ENCODE results near the gene DOCK10.
"Not testable (repeated sequence)": the region's sequence is repeated elsewhere in the genome, so short reads cannot be mapped to it uniquely, and the experiment has no call there.

Gene DOCK10

DNA sequence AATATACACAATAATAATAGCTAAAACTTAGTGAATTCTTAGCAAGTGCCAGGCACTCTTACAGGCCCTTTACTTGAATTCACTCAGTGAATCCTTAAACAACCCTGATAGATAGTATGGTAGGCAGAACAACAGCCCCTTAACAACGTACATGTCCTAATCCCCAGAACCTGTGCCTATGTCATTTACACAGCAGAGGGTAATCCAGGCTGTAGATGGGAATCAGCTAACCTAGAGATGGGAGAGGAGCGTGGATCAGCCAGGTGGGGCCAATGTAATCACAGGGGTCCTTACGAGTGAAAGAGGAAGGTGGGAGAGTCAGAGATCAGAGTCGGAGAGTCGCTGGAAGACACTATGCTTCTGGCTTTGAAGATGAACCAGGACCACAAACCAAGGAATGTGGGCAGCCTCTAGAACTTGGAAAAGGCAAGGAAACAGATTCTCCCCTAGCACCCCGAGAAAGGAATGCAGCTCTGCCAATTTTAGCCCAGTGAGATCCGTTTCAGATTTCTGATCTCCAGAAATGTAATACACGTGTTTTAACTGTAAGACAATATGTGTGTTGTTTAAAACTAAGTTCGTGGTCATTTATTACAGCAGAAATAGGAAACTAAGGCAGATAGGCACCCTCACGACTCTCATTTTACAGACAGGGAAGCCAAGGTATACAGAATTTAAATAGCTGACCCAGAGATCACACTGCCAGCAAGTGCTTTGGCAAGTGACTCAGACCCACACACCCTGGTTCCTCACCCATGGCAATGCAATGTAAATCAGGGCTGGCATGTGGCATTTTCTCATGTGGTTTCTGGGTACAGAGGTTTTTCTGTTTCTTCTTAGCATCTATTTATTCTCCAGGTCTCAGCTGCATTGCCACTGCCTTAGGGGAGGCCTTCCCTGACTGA lies 68.9 kb downstream of the DOCK10 start:
- peak; percentile 25 for DNase-seq

DNA sequence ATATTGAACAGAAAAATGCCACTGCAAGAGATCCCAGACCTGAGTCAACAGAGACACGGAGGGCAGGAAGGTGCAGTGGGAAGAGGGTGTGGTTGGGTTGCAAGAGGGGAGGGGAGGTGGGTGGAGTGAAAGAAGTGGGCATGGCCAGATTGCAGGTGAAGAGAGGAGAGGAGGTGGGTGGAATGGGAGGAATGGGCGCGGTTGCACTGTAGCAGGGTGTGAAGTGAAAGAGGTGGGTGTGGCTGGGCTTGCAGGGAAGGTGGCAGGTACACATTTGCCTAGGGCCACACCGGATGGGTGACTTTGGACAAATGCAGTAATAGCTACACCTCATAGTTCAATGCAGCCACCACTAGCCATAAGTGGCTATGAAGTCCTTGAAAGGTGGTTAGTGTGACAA lies 71.1 kb downstream of the DOCK10 start:
- peak; percentile 28 for DNase-seq

DNA sequence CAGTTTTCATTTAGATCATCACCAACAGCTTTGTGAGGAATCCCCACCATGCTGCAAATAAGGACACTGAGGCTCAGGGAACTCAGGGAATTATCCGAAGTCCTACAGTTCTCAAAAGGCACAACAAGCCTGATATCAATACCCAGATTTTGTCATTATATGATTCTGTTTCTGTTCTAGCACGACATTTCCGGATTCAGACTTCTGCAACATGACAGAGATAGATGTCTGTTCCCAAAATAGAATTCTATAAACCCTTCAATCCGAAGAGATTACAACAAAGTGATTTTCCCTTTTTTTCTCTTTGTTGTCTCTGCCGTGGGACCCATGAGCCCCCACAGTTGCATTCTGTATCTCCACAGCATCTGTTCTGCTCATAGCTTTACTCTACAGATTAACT lies 72.0 kb downstream of the DOCK10 start:
- DNase-seq: no peak

DNA sequence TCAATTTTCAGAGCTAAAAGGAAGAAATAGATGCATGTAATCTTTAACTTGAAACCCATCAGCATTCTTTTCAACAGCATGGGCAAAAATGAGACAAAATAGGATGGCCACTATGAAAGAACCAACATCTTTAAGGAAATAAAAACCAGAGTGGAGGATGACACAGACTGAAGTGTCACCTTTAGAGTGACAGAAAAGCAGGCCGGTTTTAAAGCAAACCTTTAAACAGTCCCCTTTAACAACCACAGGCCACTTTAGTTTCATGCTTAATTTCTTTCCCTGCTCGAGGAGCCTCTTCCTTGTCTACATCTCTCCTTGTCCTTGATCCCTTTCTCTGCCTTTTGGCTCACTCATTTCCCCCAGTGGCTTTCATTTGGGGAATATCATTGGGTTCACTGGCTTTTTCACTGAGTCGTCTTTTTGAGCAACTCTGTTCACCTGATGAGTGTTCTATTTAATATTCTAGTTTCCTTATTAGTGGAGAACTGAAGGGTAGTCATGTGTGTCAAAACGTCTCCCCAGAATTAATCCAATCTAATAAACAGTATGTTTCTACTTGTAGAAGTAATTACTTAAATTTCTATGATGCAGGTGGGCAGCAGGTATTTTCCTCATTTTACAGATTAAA lies 72.5 kb downstream of the DOCK10 start:
- DNase-seq: no peak

DNA sequence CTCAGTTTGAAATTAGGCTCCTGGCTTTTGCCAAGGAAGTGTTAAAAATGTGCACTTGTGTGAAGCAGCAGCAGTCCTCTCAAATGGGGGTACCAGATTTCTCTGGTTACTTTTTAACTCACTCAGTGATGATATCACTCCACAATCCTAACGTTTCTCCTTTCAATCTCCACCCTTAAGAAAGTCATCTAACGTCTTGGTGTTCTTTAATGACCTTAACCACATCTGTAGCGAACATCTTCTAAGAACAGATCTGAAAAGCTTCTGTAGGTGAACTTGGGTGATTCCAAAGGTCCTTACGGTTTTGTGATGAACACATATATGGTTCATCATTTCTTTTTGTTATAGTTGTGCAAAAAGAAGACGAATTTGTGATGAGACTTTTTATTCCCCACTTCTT lies 73.2 kb downstream of the DOCK10 start:
- DNase-seq: no peak

DNA sequence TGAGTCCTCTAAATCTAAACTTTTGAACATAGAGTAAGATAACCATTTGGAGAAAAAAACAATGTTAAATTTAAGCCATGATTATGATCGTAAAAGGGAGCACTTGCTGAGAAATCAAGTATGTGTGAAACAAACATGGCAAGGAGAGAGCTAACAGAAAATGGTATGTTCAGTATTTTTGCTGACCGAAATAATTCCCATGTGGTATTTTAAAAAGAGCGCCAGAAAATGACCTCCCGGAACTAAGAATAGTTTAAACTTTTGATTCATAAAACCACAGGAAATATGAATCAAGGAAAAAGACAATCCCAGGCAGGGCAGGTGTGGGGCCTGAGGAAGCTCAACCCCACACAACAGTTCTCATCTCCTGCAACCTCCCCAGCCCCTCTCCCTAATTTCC lies 74.2 kb downstream of the DOCK10 start:
- no peak for DNase-seq

DNA sequence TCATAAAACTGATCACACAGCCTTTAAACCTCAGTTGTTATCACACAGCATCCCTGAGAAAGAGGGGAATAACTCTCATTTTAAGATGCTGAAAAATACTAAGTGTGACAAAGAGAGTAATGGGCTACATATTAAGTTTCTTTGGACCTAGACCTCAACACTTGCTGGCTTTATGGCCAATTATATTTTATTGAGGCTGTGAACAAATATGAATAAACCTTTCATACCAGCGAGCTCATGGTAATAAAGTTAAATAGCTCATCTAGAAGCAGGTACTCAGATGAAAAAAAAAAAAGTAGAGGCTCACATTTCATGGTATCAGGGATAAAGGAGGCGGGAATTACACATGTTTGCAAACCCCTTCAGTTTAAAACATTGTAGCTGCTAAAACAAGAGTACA lies 75.7 kb downstream of the DOCK10 start:
- DNase-seq: no peak

DNA sequence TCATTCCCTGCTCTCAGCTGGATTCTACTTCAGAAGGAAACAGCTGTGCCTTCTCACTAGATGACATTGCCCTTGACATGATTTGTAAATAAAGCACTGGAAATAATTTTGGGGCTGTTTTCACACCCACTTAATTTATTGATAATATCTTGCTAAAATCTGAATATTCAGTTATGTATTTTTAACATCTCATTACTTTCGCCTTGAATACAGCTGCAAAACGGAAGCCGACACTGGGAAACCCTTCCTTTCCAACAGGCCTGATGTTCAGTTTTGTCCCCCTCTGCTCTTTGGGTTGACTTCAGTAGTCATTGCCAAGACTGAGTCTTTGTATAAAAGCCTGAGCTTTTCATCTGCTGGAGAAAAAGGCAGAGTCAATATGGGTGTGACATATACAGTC lies 82.7 kb downstream of the DOCK10 start:
- no peak for DNase-seq

DNA sequence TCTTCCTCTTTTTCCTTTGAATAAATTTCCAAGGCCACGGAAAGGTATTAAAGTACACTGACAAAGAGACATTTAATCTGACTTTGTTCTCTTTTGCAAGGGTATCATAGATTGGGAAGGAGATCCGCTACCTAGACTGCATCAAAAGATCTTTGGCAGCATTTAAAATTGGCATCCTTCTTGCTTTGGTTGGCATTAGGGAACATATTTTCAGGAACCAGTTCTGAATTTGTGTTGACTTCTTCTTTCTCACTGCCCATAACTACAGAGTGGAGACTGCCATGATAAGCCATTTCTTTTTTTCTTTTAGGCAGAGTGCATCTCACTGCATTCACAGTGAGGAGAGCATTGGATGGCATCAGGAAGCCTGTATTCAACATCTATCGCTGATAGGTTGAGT lies 83.4 kb downstream of the DOCK10 start:
- DNase-seq: no peak

DNA sequence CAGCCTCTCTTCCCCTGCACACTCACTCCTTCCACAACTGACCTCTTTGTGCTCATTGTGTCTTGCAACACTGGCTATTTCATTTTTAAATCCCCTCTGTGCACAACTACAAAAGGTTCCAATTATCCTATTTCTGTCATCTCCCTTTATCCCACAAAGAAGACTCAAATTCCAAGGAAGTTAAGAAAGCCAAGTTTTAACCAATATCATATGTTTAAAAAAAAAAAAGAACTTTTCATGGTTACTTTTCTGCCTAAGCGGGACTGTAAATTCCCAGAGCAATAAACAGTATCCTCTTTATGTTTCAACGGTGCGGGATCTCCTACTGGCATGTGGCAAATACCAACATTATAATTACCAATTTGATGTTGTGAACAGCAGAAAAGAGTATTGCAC lies 83.8 kb downstream of the DOCK10 start:
- no peak for DNase-seq

DNA sequence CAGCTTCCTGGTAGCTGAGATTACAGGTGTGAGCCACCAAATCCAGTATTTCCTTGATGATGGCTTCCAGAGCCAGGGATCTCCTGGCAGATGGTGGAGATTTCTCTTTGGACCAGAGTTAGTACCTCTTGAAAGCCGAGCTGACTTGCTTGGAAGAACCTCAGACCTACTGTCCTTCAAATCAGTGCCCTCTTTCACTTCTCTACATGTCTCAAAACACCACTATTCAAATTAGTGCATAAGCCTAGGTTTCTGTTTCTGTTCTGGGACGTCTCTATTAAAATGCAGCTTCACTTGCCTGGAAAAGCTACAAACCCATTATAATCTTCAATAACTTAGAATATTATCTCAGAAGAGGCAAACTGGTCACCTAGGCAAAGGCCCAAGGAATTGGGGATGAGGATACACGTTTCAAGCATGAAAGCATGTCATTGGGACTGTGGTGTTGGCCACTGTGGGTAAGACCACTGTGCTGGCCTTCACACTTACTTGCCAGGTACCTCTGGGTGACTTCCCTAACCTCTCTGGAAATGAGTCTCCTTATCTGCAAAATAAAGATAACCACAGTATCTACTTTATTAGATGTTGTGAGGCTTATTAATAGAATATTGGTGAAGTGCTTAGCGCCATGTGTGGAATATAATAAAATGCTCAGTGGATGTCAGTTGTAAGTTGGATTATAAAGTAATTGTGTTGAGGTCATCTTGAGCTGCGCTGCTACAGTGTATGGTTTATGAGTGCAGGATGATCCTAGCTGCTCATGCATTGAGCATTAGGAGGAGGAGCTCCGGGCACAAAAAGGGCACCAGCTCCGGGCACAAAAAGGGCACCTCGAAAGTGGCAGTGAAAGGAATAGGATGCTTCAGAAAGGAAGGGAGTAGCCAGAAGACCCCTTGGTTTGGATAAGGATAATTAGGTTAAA lies 84.5 kb downstream of the DOCK10 start:
- DNase-seq: no peak

DNA sequence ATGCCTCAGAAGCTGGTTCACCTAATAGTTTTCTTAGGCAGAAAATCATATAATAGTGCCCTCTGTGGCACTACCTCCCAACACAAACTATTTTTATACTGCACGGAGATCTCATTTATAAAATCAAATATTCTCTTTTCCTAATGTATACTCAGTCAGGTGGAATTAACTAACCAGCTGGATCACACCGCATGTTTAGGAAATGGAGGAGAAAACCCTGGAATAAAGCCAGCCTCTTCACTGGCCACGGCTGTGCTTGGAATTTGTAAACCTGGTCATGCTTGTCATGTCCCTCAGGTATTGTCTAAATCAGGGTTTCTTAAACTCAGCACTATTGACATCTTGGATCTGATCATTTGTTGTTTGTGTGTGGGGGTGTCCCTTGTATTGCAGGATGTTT lies 85.6 kb downstream of the DOCK10 start:
- no peak for DNase-seq

DNA sequence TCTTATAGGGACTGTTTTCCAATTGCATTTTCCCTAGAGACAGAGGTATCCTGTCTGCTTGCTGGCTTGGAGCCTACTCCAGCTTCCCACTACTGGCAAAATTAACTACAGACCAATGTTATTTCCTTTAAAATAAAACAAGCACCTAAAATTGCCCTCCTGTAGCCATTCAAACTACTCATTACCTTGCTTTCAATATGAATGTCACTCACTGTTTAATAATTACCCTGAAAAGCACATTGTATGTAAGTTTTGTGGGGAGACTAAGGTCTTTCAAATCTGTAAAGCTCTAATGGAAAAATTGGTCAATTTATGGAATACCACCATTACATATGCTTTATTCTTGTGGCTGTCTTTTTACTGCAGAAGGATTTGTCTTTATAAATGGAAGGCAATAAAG lies 87.3 kb downstream of the DOCK10 start:
- no peak for DNase-seq

DNA sequence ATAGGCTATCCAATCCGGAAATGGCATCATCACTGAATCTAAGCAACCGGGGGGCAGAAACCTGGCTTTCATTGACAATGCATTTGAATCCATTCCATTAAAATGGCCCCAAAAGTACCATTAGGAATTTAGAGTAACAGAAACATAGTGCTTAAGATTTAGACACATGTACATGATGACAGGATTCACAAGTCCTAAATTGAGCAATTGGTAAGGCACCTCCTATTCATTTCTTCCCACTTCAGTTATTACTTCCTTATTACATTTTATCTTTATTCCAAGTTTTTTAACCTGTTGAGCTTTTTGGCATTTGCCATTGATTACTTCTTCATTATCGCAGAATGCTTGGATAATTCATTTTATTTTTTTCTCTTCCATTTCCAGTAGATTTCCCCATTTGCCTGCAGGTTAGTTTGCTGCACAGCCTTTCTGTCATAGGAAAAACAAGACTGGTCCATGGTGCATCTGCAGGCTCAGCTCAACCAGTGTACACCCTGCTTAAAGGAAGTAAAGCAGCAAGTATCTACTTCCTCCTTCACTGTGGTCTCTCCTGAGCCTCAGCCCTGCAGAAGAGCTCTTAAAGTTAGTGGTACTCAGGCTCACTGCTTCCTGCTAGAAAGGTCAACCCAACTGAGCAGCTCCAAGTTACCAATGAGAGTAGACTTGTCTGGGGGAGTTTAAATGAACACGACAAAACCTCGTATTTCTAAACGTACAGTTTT lies 89.2 kb downstream of the DOCK10 start:
- peak; percentile 57 for DNase-seq

DNA sequence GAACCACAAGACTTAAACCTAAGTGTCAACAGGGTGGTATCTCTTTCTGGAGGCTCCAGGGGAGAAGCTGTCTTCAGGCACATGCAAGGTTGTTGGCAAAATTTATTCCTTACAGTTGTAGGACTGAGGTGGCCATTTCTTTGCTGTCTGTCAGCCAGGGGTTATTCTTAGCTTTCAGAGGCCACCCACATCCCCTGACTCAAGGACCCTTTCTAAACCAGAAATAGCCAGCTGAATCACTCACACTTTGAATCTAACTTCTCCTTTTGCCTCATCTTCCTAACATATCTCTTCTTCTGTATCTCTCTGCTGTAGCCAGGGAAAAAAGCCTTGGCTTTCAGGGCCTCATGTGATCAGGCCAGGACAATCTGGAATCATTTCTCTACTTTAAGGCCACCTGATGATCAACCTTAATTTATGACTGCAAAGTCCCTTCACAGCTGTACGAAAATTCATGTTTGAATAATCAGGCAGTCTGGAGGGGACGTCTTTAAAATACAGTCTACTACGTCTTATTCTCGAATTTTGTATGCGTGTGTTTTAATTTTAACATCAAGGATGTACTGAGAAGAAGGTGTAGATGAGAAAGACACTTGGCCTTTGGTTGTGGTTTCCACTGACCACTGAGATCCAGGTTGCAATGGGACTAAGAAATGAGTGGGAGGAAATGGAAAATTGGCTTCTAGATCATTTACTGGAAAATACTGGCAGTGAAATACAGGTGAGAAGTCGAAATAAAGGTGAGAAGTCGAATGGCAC lies 90.4 kb downstream of the DOCK10 start:
- no peak for DNase-seq

DNA sequence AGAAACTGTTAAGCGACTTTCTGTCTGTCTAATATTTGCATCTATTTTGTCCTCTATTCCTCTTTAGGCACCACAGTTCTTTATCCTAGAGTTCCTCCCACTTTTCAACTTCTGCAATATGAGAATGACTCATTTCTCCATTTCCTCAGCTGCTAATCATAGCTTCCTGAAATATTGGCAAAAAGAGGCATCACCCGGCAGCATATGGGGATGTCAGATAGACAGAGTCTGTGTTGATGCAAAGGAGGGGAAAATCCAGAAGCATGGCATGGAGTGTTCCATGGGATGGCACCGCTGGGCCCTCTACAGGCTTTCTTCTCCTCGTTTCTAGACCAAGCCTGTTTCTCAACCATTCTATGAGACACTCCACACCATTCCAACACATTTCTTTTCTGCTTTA lies 93.4 kb downstream of the DOCK10 start:
- no peak for DNase-seq

DNA sequence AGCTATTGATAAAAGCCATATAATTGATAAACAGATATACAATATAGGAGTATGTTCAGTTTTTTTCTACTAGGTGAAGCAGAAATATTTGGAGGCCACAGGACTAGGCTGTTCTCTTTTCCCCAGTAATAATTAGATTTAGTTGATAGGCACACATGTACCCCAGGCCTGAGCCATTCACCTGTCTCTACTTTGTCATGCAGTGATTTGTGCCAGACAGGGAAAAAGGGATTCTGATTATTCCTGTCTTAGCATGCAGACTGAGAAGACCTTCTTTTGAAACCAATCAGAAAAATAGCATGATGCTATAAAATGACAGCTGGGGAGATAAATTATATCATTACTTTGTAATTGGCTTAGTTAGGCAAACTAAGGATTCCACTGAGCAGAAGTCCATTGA lies 94.3 kb downstream of the DOCK10 start:
- no peak for DNase-seq

DNA sequence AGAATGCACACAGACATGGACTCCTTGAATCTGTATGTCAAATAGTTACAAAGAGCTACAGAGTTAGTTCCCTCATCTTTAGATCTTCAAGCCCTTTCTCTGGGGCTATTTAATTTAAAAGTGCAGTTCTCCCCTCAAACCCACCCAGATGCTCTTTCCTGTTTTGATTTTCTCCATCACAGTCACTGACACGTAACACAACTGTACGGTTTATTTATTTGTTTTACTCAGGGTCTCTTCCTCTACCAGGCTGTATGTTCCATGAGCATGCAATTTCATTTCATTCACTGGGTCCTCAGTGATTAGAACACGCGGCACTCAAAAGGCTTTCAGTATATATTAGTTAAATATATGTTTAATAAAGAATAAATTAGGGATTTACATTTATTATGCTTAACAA lies 94.7 kb downstream of the DOCK10 start:
- DNase-seq: no peak

DNA sequence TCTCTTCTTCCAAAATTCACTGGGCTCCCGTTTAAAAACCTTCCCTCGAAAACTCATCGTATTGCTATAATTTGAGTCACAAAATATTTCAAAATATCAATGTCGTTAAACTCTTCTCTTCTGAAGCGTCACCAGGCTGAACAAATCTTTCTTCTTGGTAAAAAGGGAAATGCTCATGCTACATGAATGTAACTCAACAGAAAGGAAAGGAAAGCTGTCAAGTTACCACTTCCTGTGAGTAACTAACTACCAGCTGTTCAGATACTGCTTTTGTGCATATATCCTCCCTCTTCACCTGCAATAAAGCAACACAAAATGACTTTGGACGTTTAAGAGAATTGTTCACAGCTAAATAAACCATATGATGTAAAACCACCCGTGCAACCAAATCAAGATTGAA lies 95.4 kb downstream of the DOCK10 start:
- DNase-seq: peak; percentile 67

DNA sequence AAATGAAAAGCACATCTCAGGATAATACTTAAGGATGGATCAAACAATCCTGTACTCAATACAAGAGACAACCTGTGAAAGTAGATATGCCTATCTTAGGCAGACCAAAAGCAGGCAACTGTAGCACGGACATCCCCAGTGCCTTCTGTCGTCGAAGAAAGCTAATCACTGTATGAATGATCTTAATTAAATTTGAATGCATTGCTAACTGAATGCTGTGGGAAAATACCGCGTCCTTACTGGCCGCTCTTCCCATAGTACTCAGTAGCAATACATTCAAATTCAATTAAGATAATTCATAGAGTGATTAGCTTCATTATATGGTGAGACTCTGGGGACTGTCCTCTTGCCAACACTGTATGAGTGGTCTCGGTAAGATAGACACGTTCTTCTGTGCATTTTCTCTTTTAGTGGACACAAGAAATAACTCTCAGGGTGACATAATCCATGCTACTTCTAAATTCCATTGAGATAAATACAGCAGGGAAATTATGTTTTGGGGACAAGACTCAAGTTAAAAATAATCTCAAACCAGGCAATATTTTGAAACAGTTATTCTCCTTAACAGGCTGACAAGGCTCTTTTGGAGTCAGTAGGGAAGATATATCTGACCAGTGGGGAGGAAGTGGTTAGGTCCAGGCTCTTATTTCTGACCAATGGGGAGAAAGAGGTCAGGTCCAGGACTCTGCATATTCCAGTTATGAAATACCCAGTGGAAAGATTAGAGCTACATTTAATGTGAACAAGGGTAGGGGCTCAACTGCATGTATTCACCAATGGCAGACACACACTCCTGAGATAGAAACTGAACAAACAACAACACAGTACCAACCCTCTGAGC lies 97.3 kb downstream of the DOCK10 start:
- DNase-seq: no peak

DNA sequence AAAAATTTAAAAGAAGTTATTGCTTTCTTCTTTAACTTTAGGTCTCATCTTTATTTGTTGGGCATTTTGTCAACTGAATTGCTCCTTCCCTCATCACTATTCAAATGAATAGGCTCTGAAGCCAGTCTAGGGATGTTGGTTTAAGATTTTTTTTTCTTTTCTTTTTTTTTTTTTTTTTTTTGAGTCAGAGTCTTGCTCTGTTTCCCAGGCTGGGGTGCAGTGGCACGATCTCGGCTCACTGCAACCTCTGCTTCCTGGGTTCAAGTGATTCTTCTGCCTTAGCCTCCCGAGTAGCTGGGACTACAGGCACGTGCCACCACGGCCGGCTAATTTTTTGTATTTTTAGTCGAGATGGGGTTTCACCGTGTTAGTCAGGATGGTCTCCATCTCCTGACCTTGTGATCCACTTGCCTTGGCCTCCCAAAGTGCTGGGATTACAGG lies 98.6 kb downstream of the DOCK10 start:
- DNase-seq: not testable (repeated sequence)
